SU-DHL-6 (cell line): ENCODE results near the gene NOL3.

Source experiments
- CTCF ChIP-seq: fragments of 200-600 bp; sonication (generic); IDR thresholded peaks from one replicate; pipeline ENCODE4 v1.5.1; 2017; ENCODE audit warnings: antibody characterized with exemption, mild to moderate bottlenecking, low read length, moderate library complexity; ENCODE audit not compliant: insufficient read depth, poor library complexity, severe bottlenecking
- EZH2phosphoT487 ChIP-seq: fragments of 200-600 bp; sonication (generic), shearing (Covaris generic); conservative IDR thresholded peaks from 2 replicates; pipeline ENCODE4 v1.6.1; 2018; ENCODE audit warnings: mild to moderate bottlenecking, antibody characterized with exemption, low read length, moderate library complexity, mixed read lengths

DNA sequence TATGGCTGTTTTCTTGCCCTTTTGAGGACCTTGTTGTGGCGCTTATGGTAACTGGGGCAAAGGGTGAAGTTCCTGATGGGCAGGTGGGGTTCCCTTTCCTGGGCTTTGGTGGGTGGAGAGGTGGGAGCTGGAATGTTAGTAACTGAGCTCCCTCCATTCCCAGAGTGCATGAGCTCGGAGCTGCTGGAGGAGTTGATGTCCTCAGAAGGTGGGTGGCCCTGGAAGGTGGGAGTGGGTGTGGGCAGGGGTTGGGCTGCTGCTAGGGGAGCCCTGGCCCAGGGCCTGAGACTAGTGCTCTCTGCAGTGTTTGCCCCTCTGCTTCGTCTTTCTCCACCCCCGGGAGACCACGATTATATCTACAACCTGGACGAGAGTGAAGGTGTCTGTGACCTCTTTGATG, 27.4 kb downstream of the NOL3 start:
- TF ChIP-seq CTCF (no peak), EZH2phosphoT487 (no peak)
